ENCODE measurements around the gene SSRP1.
A peak's percentile ranks its signal among the peaks of the same experiment; 100 is the strongest.

Gene SSRP1, protein sequence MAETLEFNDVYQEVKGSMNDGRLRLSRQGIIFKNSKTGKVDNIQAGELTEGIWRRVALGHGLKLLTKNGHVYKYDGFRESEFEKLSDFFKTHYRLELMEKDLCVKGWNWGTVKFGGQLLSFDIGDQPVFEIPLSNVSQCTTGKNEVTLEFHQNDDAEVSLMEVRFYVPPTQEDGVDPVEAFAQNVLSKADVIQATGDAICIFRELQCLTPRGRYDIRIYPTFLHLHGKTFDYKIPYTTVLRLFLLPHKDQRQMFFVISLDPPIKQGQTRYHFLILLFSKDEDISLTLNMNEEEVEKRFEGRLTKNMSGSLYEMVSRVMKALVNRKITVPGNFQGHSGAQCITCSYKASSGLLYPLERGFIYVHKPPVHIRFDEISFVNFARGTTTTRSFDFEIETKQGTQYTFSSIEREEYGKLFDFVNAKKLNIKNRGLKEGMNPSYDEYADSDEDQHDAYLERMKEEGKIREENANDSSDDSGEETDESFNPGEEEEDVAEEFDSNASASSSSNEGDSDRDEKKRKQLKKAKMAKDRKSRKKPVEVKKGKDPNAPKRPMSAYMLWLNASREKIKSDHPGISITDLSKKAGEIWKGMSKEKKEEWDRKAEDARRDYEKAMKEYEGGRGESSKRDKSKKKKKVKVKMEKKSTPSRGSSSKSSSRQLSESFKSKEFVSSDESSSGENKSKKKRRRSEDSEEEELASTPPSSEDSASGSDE

DNA sequence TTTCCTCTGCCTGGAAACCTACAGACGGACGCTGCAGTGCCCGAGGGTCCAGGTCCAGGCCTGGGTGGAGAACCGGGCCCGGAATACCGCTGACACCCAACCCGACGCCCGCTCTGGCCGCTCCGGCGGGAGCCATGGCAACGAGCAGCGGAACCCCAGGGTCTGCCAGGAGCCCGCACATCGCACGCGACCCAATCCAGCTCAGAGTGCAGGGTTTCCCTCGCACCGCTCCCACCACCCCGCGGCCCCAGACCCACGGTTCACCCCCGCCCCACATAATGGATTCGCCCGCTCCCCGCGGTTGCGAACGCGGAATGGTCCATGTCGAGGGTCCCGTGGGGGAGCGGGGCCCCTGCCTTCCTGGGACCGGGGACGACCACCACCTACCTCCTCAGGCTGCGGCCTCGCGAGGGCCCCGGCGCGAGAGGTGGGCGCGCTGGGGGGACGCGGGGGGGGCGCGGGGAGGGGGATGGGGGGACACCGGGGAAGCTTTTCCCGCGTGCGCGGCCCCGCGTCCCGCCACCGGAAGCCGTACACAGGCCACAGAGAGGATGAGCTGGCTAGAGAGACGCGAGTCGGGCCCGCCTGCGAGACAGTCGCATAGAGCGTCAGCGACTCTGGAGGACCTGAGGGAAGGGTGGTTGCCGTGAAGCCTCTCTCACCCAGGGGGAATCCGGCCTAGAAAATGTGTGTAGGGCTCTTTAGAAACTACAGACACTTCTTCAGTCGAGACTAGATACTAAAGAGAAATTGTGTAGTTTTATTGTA, at the start of gene SSRP1:
Gene SSRP1 (minus strand): TSS at position 550 of the 768 bp plus-strand sequence. CDS start 771 bp downstream, outside the sequence.
- no peaks in the 10 kb centered on the region for H3K9me3 Mint-ChIP-seq
- peaks cover 50% of the 10 kb centered on the region for H3K36me3 Mint-ChIP-seq (ENCODE audit: low read depth)
- H3K27ac Mint-ChIP-seq, result peak within 1 kb of the TSS; percentile 99
- peak; percentile 90 for DNase-seq
- H3K27me3 Mint-ChIP-seq, result no peaks in the 10 kb centered on the region
- peak within 1 kb of the TSS; percentile 98 for H3K4me3 Mint-ChIP-seq
- H3K4me1 Mint-ChIP-seq (ENCODE audit: low read depth), result peaks cover 50% of the 10 kb centered on the region

DNA sequence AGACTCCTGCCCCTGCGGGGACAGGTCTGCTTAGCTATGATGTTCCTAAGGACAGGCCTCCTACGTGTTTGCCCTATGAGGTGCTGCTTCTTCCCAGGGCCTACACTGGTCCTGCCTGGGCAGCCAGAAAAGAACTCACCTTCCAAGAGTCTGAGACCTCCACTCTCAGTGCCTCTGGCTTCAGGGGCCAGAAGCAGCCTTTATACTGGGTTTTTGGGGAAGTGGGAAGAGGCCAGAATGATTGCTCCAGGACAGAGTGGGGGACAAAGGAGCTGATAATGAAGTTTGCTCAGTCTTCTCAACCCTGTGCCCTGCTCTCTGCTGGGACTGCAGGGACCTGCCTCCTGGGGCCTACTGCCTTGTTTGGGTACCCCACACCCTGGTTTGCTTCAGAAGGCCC, 45.3 kb upstream of the SSRP1 start, which contains the start of gene PRG3:
Gene PRG3 (minus strand): TSS at position 176 of the 400 bp plus-strand sequence. CDS start 442 bp downstream, outside the sequence.
- Mint-ChIP-seq H3K27me3 (peaks cover 41% of the 10 kb centered on the region), H3K27ac (no peak within 1 kb of the TSS), H3K4me3 (no peak within 1 kb of the TSS), H3K36me3 (ENCODE audit: low read depth) (no peaks in the 10 kb centered on the region), H3K4me1 (ENCODE audit: low read depth) (no peaks in the 10 kb centered on the region), H3K9me3 (no peaks in the 10 kb centered on the region)
- no peak for DNase-seq

DNA sequence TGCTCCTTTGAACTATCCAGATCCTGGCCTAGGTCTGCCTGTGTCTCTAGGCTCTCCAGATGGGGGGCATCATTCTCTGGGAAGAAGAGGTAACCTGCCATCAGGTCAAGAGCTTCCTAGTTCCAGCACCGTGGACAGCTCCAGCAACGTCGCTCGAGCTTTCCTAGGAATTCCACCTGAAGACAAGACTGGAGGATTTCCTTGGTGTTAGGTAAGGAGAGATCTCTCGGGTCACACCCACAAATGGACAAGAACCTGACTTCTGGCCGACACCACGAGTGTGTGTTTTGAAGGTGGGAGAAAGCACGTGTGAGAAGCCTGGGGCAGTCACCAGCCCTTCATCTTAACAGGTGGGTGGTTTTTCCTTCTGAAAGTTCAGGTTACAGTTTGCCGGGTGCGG, 44.0 kb upstream of the SSRP1 start:
- H3K27me3 Mint-ChIP-seq, result peaks cover 41% of the 10 kb centered on the region
- H3K4me1 Mint-ChIP-seq (ENCODE audit: low read depth), result no peaks in the 10 kb centered on the region
- no peaks in the 10 kb centered on the region for H3K36me3 Mint-ChIP-seq (ENCODE audit: low read depth)
- H3K27ac Mint-ChIP-seq, result no peak overlapping the region
- H3K9me3 Mint-ChIP-seq, result no peaks in the 10 kb centered on the region
- DNase-seq, result no peak
- no peak overlapping the region for H3K4me3 Mint-ChIP-seq

DNA sequence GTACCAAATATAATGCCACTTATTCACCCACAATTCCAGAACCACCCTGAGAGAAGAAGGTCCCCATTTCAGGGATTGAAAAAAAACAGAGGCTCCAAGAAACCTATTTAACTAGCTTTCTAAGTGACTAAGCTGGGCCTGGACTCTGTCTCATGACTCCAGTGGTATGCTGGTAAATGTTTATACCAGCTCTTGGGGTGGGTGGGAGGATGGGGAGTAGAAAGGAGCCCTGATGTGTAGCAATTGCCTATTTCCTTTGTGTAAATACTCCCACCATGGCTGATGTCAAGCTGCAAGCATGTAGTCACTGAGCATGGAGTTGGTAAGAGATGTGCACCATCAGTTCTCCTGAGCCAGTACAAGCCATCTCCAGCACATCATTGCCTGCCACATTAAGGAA, 42.5 kb upstream of the SSRP1 start:
- Mint-ChIP-seq H3K9me3 (no peaks in the 10 kb centered on the region), H3K27me3 (peaks cover 41% of the 10 kb centered on the region), H3K27ac (no peak overlapping the region), H3K36me3 (ENCODE audit: low read depth) (no peaks in the 10 kb centered on the region), H3K4me3 (no peak overlapping the region), H3K4me1 (ENCODE audit: low read depth) (no peaks in the 10 kb centered on the region)
- DNase-seq, result no peak

DNA sequence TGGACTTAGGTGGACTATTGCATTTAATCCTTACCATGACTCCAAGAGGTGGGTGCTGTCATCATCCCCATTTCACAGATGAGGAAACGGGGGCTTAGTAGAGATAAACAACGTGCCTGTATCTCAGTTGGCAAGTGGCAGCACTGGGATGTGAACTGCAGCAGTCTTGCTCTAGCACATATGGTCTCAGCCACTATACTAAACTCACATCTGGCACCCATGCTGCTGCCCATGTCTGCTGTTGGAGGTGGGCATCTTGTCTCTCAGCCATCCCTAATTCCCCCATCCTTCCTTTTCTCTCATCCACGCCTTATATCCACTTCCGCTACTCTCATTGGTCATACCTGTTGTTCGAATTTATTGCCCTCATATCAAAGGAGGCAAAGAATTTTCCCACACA, 41.4 kb upstream of the SSRP1 start:
- no peak overlapping the region for H3K27ac Mint-ChIP-seq
- peaks cover 32% of the 10 kb centered on the region for H3K27me3 Mint-ChIP-seq
- DNase-seq, result no peak
- H3K36me3 Mint-ChIP-seq (ENCODE audit: low read depth), result no peaks in the 10 kb centered on the region
- H3K4me3 Mint-ChIP-seq, result no peak overlapping the region
- no peaks in the 10 kb centered on the region for H3K9me3 Mint-ChIP-seq
- no peaks in the 10 kb centered on the region for H3K4me1 Mint-ChIP-seq (ENCODE audit: low read depth)

DNA sequence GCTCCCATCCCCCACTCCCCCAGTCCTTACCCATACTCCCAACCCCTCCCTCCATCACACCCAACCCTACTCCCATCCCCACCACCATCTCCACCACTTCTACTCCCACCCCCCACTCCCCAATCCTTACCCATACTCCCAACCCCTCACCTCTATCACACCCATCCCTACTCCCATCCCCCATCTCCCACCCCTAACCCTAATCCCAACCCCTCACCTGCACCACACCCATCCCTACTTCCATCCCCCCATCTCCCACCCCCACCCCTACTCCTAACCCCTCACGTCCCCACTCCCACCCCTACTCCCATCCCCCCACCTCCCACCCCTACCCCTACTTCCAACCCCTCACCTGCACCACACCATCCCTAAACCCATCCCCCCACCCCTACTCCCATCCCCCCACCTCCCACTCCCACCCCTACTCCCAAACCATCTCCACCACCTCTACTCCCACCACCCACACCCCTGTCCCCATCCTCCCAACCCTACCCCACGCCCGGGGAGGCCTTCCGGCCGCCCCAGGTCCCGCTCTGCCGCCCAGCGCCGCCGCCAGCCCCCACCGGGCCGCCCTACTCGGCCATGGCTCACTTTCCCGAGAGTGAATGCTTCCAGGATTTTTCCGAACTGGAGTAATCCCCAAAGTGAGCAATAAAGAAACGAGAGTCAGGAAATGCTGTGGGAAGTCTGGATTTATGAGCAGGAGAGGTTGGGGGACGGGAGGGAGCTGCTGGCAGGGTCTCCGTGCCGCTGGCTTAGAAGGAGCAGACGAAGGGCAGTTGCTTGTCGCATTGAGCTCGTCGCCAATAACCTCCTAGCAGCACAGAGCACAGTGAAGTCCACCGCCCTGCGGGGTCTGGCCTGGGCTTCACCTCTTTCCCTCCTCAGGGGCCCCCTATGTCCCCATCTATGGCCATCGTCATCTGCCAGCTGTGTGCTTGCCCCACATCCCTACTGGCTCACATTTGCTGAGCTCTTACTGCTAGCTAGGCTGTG, 40.7 kb upstream of the SSRP1 start:
- no peak for DNase-seq
- Mint-ChIP-seq H3K9me3 (no peaks in the 10 kb centered on the region), H3K4me1 (ENCODE audit: low read depth) (no peaks in the 10 kb centered on the region), H3K27me3 (peaks cover 30% of the 10 kb centered on the region), H3K27ac (no peak overlapping the region), H3K4me3 (no peak overlapping the region), H3K36me3 (ENCODE audit: low read depth) (no peaks in the 10 kb centered on the region)

DNA sequence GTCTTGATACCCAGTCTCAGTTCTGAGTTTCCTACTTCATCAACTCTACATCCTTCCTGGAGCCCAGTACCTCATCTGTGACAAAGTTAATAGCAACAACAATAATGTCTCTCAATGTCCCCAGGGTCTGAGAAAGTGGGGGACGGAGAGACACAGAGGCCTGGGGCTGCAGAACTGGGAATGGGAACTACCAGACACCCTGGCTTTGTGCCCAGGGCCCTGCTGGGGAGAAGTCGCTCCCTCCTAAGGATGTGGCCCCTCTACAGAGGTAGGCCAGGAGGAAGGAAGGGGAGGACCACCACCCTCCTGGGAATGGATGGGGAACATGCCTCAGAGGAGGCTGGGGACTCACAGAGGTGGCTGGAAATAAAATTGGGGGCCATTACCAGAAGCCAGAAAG, 39.8 kb upstream of the SSRP1 start:
- no peaks in the 10 kb centered on the region for H3K36me3 Mint-ChIP-seq (ENCODE audit: low read depth)
- peaks cover 28% of the 10 kb centered on the region for H3K27me3 Mint-ChIP-seq
- H3K9me3 Mint-ChIP-seq, result no peaks in the 10 kb centered on the region
- no peak overlapping the region for H3K4me3 Mint-ChIP-seq
- no peaks in the 10 kb centered on the region for H3K4me1 Mint-ChIP-seq (ENCODE audit: low read depth)
- no peak overlapping the region for H3K27ac Mint-ChIP-seq
- no peak for DNase-seq

DNA sequence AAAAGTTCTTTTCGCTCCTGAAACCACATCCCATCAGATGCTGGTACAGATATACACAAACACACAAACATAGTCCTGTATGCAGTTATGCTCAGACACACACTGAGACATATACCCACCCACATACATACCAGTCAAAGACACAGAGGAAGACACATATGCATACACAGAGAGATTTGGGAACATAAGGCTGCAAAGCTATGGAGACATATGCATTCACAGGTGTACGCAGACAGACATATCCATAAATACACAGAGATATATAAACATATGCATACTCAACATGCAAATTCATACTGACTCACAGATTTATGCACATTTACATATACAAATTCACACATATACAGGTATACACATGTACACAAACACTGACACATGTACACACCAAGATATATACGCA, 39.3 kb upstream of the SSRP1 start:
- H3K27me3 Mint-ChIP-seq, result peaks cover 25% of the 10 kb centered on the region
- no peak for DNase-seq
- H3K36me3 Mint-ChIP-seq (ENCODE audit: low read depth), result no peaks in the 10 kb centered on the region
- no peak overlapping the region for H3K4me3 Mint-ChIP-seq
- H3K9me3 Mint-ChIP-seq, result no peaks in the 10 kb centered on the region
- H3K4me1 Mint-ChIP-seq (ENCODE audit: low read depth), result no peaks in the 10 kb centered on the region
- H3K27ac Mint-ChIP-seq, result no peak overlapping the region

DNA sequence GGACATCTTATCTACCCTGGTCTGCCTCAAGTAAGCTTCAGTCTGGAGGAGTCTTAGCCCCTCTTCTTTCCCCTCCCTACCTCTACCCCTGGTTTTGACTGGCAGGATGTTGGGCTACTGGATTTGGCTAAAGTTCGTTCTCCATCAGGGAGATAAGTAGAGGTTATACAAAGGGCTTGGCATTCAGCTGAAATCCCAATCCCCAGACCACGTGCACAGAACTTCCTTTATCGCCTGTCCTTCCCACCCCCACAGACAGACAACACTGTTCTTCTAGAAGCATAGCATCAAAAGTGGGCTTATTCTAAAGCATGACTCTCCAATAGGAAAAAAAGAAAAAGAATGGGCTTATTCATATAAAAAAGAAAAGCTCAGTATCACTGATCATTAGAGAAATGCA, 37.5 kb upstream of the SSRP1 start:
- H3K9me3 Mint-ChIP-seq, result no peaks in the 10 kb centered on the region
- no peaks in the 10 kb centered on the region for H3K36me3 Mint-ChIP-seq (ENCODE audit: low read depth)
- no peak for DNase-seq
- H3K4me1 Mint-ChIP-seq (ENCODE audit: low read depth), result no peaks in the 10 kb centered on the region
- H3K27me3 Mint-ChIP-seq, result peaks cover 12% of the 10 kb centered on the region
- no peak overlapping the region for H3K27ac Mint-ChIP-seq
- no peak overlapping the region for H3K4me3 Mint-ChIP-seq

DNA sequence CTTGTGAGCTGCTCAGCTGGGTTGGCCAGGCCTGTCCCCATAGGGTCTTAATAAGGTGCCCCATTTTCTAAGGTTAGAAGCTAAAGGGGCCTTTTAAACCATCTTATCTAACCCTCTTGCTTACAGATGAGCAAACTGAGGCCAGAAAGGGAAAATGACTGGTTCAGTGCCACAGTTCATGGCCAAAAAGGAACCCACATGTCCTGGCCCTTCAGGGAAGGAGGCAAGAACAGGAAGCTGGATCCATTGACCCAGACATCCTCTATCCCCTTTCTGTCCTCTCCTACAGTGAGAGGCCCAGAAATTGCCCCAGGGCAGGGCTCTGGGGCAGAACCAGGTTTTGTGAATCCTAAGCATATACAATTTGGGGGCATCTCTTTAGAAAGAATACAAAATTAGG, 35.2 kb upstream of the SSRP1 start:
- Mint-ChIP-seq H3K4me1 (ENCODE audit: low read depth) (no peaks in the 10 kb centered on the region), H3K4me3 (no peak overlapping the region), H3K9me3 (no peaks in the 10 kb centered on the region), H3K27me3 (no peaks in the 10 kb centered on the region), H3K27ac (no peak overlapping the region), H3K36me3 (ENCODE audit: low read depth) (no peaks in the 10 kb centered on the region)
- DNase-seq, result no peak

DNA sequence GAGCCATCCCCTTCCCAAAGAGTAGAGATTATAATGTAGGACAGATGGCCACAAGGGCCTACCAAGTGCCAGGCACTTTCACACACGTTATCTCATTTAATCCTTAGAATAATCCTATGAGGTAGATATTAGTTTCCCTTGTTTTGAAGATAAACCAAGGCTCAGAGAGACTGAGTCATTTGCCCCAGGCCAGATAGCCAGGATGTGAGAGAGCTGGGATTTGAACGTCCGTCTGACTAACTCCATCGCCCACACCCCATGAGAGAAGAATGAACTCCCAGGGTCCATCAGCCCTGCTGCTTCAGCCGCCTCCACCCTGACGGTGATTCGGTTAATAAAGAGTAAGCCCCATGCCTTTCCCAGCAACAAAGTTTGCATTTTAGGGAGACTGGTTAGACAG, 34.6 kb upstream of the SSRP1 start:
- Mint-ChIP-seq H3K27ac (no peak overlapping the region), H3K4me3 (no peak overlapping the region), H3K36me3 (ENCODE audit: low read depth) (no peaks in the 10 kb centered on the region), H3K9me3 (no peaks in the 10 kb centered on the region), H3K4me1 (ENCODE audit: low read depth) (no peaks in the 10 kb centered on the region), H3K27me3 (no peaks in the 10 kb centered on the region)
- DNase-seq, result no peak

DNA sequence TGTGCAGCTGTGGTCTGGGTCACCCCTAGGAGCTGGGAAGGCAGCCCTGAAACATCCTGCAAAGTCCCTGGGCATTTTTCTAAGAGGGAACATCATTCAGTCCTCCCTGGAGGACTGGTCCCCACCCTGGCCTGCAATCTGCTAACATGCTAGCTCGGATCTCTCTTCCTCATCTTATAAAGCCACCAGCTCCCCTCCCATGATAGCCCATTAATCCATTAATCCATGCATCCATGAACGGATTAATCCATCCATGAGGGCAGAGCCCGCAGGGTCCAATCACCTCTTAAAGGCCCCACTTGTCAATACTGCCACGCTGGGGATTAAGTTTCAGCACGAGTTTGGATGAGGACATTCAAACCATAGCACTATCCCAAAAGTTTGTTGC, 33.1 kb upstream of the SSRP1 start:
- no peak overlapping the region for H3K27ac Mint-ChIP-seq
- H3K27me3 Mint-ChIP-seq, result no peaks in the 10 kb centered on the region
- no peak overlapping the region for H3K4me3 Mint-ChIP-seq
- H3K9me3 Mint-ChIP-seq, result no peaks in the 10 kb centered on the region
- no peak for DNase-seq
- H3K4me1 Mint-ChIP-seq (ENCODE audit: low read depth), result no peaks in the 10 kb centered on the region
- H3K36me3 Mint-ChIP-seq (ENCODE audit: low read depth), result no peaks in the 10 kb centered on the region

DNA sequence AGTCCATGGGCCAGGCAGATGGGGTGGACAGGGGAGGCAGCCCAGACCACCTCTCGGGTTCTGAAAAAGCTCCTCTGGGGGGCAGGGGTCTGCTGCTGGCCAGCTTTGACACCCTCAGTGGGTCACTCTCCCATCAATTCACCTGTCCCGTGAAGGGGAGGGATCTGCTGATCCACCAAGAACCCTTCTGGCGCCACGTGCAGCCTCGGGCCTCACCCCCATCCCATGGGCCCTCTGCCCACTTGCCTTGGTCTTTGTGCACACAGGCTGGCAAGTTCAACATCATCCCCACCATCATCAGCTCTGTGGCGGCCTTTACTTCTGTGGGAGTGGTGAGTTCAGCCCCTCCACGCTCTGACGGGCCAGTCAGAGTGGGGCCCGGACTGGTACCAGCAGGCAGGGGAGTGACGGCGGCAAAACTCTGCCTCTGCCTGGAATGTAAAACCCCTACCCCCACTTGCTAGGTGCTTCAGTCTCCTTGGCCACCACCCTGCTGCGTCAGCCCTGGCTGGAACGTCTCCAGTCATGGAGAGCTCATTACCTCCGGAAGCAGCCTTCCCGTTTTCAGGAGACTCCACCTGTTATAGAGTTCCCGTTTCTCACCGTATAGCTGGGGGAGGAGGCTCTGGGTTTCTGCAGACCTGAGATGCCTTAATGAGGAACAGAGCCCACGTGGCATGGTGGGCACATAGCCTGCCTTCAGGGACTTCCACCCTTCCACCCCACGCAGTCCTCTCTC, 32.6 kb upstream of the SSRP1 start:
- H3K27ac Mint-ChIP-seq, result no peak overlapping the region
- no peak overlapping the region for H3K4me3 Mint-ChIP-seq
- peaks cover 3% of the 10 kb centered on the region for H3K27me3 Mint-ChIP-seq
- H3K4me1 Mint-ChIP-seq (ENCODE audit: low read depth), result no peaks in the 10 kb centered on the region
- no peaks in the 10 kb centered on the region for H3K9me3 Mint-ChIP-seq
- no peaks in the 10 kb centered on the region for H3K36me3 Mint-ChIP-seq (ENCODE audit: low read depth)
- DNase-seq, result no peak

All from activated T-cell treated with anti-CD3 and anti-CD28 coated beads, Interleukin-2, amount 50 U/mL, for 24 hours (primary cell).